Natural killer cell treated with Interleukin-12 subunit alpha and Interleukin-12 subunit beta and Interleukin-15 and Interleukin-18, amount 100 ng/mL, for 72 hours (primary cell): ENCODE measurements around the gene PDE1A. TPM values are rescaled to one million over a fixed set of nuclear protein-coding genes. Genes with fewer than 3 reads are reported as not detected.

ENCODE experiments used
- ATAC-seq, 2 donors: fragments of 150-1000 bp; cut with Tn5 transposase in 1 of 2; sonication (Bioruptor Pico), chemical (Tn5 transposase) in 1 of 2; 2 replicates each; pipeline ENCODE4 v1.10.0; 2021
- DNase-seq: peaks from one replicate; pipeline ENCODE4 v3.0.0; 2022; ENCODE audit warnings: low spot score
- H3K27ac Mint-ChIP-seq, 2 donors: 1 replicate in 1 of 2; 2 replicates in 1 of 2; pipeline ENCODE4 v1.8.0; 2022; ENCODE audit warnings: mixed read lengths in 2 of 2, mild to moderate bottlenecking in 1 of 2, moderate library complexity in 1 of 2
- H3K27me3 Mint-ChIP-seq, 2 donors: 1 replicate in 1 of 2; 2 replicates in 1 of 2; pipeline ENCODE4 v1.8.0; 2022; ENCODE audit warnings: mixed read lengths in 2 of 2
- H3K36me3 Mint-ChIP-seq: one replicate; pipeline ENCODE4 v1.8.0; 2022; ENCODE audit warnings: mixed read lengths
- H3K4me1 Mint-ChIP-seq, 2 donors: 1 replicate in 1 of 2; 2 replicates in 1 of 2; pipeline ENCODE4 v1.8.0; 2022; ENCODE audit warnings: low read depth in 2 of 2, mixed read lengths in 2 of 2, mild to moderate bottlenecking in 1 of 2
- H3K4me3 Mint-ChIP-seq: one replicate; pipeline ENCODE4 v1.8.0; 2022; ENCODE audit warnings: mixed read lengths
- H3K9me3 Mint-ChIP-seq: 2 replicates; pipeline ENCODE4 v1.8.0; 2022; ENCODE audit warnings: mixed read lengths
- total RNA-seq, 2 donors: library from RNA; stranded (reverse); gene quantifications; one replicate each; pipeline ENCODE4 v1.2.3, GENCODE V29; 2022

Gene PDE1A
- total RNA-seq, 2 donors from 2014 or later, result not detected

GRCh38 chr2:182261860-182262387 lies 164.9 kb downstream of the PDE1A start:
- no peak overlapping the region for H3K27ac Mint-ChIP-seq
- no peak for ATAC-seq
- no peaks in the 10 kb centered on the region for H3K36me3 Mint-ChIP-seq

DNA sequence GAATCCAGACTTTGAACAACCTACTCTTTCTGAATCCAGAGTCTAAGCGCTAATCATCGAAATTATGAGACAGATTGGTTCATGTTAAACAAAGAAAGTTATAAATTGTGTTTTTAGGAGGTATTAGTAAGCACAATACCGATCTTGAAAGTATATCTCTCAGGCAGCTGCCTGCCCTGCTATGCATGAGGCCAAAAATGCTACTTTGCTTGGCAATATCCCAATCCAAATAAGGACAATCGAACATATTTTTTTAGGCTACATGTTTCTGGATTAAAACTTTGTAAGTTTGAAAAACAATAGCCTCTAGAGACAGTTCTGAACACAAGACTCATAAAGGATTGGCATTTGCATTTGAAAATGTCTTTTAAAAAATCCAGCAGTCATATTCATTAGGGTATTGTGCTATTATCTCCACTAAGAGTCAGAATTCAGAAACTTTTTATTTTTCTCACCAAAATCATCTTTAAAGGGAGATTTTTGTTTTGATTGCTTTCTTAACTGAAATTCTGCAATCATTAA lies 167.1 kb downstream of the PDE1A start:
- H3K36me3 Mint-ChIP-seq, result no peaks in the 10 kb centered on the region
- H3K27ac Mint-ChIP-seq, result no peak overlapping the region
- no peak overlapping the region for H3K4me3 Mint-ChIP-seq
- no peak for ATAC-seq
- H3K27me3 Mint-ChIP-seq, result no peaks in the 10 kb centered on the region
- no peaks in the 10 kb centered on the region for H3K9me3 Mint-ChIP-seq
- DNase-seq, result no peak
- no peaks in the 10 kb centered on the region for H3K4me1 Mint-ChIP-seq

More at GRCh38 chr2:182261860-182262387, 164.9 kb downstream of the PDE1A start:
- Mint-ChIP-seq H3K9me3 (no peaks in the 10 kb centered on the region), H3K27me3 (no peaks in the 10 kb centered on the region), H3K4me3 (no peak overlapping the region), H3K4me1 (no peaks in the 10 kb centered on the region)
- no peak for DNase-seq

DNA sequence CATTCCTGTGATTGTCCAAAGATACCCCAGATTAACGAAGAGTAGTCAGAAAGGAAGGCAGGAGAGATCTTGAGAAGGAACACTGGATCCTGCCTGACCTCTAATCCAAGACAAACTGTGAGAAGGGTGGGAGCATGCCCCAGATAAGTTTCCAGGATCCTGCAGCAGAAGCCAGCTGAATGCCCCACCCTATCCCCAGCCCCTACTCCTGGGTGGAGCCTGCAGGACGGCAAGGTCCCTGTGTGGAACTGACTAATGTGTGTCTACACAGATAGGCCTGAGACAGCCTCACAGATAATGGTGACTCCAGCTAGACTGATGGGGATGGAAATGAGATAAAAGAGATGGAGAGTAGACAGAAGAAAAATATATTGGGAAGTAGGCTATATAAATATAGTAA lies 174.3 kb downstream of the PDE1A start:
- Mint-ChIP-seq H3K36me3 (no peaks in the 10 kb centered on the region), H3K27me3 (no peaks in the 10 kb centered on the region), H3K4me1 (no peaks in the 10 kb centered on the region), H3K4me3 (no peak overlapping the region), H3K9me3 (peaks cover 5% of the 10 kb centered on the region), H3K27ac (no peak overlapping the region)
- no peak for ATAC-seq
- DNase-seq, result no peak

DNA sequence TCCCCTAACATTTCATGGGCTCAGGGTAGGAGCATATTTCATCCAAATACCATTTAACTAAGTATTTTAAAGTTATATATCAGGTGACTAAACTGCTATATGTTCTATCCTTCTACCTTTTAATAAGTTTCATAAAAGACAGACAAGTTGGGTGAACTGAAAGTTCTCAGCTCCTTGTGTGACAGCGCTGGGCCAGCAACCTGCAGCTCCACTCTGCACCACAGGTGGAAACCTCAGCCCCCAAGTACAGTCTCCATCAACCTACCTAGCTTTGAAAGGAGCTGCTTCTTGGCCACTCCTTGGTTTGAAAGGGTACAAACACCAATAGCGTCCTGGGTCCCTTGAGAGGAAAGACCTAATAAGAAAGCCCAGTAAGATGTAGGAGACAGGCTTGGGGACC lies 177.9 kb downstream of the PDE1A start:
- no peak overlapping the region for H3K4me3 Mint-ChIP-seq
- peaks cover 5% of the 10 kb centered on the region for H3K9me3 Mint-ChIP-seq
- H3K4me1 Mint-ChIP-seq, result no peaks in the 10 kb centered on the region
- ATAC-seq, result no peak
- H3K27me3 Mint-ChIP-seq, result no peaks in the 10 kb centered on the region
- no peak for DNase-seq
- H3K36me3 Mint-ChIP-seq, result no peaks in the 10 kb centered on the region
- H3K27ac Mint-ChIP-seq, result no peak overlapping the region

GRCh38 chr2:182248362-182248761 lies 178.5 kb downstream of the PDE1A start:
- Mint-ChIP-seq H3K27ac (no peak overlapping the region), H3K36me3 (no peaks in the 10 kb centered on the region), H3K9me3 (peaks cover 5% of the 10 kb centered on the region), H3K4me1 (no peaks in the 10 kb centered on the region), H3K27me3 (no peaks in the 10 kb centered on the region), H3K4me3 (no peak overlapping the region)
- no peak for ATAC-seq
- no peak for DNase-seq

GRCh38 chr2:182247831-182248230 lies 179.0 kb downstream of the PDE1A start:
- H3K27me3 Mint-ChIP-seq, result no peaks in the 10 kb centered on the region
- H3K4me3 Mint-ChIP-seq, result no peak overlapping the region
- H3K27ac Mint-ChIP-seq, result no peak overlapping the region
- no peaks in the 10 kb centered on the region for H3K4me1 Mint-ChIP-seq
- peaks cover 5% of the 10 kb centered on the region for H3K9me3 Mint-ChIP-seq
- no peaks in the 10 kb centered on the region for H3K36me3 Mint-ChIP-seq
- ATAC-seq (no peak), DNase-seq (no peak)

DNA sequence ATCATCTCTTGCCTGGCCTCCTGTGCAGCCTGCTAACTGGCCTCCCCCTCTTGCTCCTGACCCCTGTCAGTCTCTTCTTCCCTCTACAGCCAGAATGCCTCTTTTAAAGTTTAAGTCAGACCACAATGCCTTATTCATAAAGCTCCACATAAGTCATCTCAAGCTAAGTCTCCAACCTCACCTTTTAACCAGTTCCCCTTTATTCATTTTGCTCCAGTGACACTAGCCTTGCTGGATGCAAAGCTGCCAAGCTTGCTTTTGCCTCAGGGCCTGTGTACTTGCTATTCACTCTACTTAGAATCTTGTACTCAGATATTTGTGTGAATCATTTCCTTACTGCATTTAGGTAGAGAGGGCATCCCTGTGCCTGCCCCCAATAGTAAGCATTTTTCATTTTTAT lies 180.9 kb downstream of the PDE1A start:
- ATAC-seq (no peak), DNase-seq (no peak)
- H3K4me3 Mint-ChIP-seq, result no peak overlapping the region
- no peaks in the 10 kb centered on the region for H3K36me3 Mint-ChIP-seq
- no peaks in the 10 kb centered on the region for H3K27me3 Mint-ChIP-seq
- H3K4me1 Mint-ChIP-seq, result no peaks in the 10 kb centered on the region
- no peak overlapping the region for H3K27ac Mint-ChIP-seq
- no peaks in the 10 kb centered on the region for H3K9me3 Mint-ChIP-seq

DNA sequence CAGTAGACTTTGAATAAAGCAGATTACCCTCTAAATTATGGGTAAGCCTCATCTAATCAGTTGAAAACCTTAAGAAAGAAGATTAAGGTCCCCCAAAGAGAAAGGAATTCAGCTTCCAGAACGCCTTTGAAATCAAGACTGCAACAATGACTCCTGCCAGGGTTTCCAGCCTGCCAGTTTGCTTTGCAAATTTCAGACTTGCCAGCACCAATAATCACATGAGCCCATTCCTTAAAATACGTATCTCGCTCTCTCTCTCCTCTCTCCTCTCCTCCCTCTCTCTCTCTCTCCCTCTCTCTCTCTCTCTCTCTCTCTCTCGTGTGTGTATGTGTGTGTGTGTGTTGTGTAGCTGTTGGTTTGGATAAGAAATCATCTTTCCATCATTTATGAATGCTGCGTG lies 184.2 kb downstream of the PDE1A start:
- Mint-ChIP-seq H3K4me3 (no peak overlapping the region), H3K4me1 (no peaks in the 10 kb centered on the region), H3K27ac (no peak overlapping the region), H3K36me3 (no peaks in the 10 kb centered on the region), H3K9me3 (peaks cover 3% of the 10 kb centered on the region), H3K27me3 (no peaks in the 10 kb centered on the region)
- ATAC-seq, result no peak
- DNase-seq, result no peak

DNA sequence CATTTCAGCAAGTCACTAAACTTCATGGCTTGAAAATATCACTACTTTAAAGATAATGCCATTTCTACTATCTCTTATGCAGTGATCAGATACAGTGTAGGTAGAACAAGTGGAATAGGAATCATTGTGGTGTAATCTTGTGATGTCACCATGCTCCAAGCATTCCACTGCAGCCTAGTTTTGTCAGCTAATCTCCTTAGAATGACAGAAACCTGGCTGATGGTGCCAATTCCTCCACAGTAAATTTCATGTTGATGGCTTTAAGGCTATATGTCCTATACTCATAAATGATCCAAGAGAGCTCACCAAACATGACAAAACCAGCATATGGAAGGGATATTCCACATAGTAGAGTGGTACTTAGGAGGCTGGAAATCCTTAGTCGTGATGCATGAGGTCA lies 184.9 kb downstream of the PDE1A start:
- Mint-ChIP-seq H3K27me3 (no peaks in the 10 kb centered on the region), H3K27ac (no peak overlapping the region), H3K4me3 (no peak overlapping the region), H3K9me3 (peaks cover 3% of the 10 kb centered on the region), H3K4me1 (no peaks in the 10 kb centered on the region), H3K36me3 (no peaks in the 10 kb centered on the region)
- DNase-seq (no peak), ATAC-seq (no peak)

- no peak overlapping the region for H3K4me3 Mint-ChIP-seq
- peaks cover 3% of the 10 kb centered on the region for H3K9me3 Mint-ChIP-seq
- no peak for ATAC-seq
- no peaks in the 10 kb centered on the region for H3K36me3 Mint-ChIP-seq
- DNase-seq, result no peak
- H3K4me1 Mint-ChIP-seq, result no peaks in the 10 kb centered on the region
- no peaks in the 10 kb centered on the region for H3K27me3 Mint-ChIP-seq
- H3K27ac Mint-ChIP-seq, result no peak overlapping the region
Observed at GRCh38 chr2:182240862-182241371, 185.9 kb downstream of the PDE1A start.

DNA sequence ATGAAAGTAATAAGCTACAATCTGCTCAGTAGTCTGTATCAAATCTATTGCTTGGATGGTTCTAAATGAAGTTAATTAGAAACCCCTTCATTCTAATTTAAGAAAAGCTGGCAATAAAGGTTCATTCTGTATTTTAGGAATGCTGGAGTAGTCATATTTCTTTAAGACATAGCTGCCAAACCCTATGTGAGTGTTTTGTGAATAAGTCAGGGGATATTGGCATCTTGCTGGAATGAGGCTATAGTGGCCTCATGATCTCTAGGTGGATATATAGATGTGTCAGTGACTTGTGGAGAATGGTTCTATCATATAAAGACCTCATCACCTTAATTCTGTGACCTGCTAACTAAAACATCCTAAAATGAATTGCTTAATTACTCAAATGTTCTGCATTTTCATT lies 196.3 kb downstream of the PDE1A start:
- no peaks in the 10 kb centered on the region for H3K27me3 Mint-ChIP-seq
- DNase-seq, result no peak
- H3K27ac Mint-ChIP-seq, result no peak overlapping the region
- no peaks in the 10 kb centered on the region for H3K36me3 Mint-ChIP-seq
- no peaks in the 10 kb centered on the region for H3K4me1 Mint-ChIP-seq
- no peak for ATAC-seq
- no peak overlapping the region for H3K4me3 Mint-ChIP-seq
- H3K9me3 Mint-ChIP-seq, result no peaks in the 10 kb centered on the region

DNA sequence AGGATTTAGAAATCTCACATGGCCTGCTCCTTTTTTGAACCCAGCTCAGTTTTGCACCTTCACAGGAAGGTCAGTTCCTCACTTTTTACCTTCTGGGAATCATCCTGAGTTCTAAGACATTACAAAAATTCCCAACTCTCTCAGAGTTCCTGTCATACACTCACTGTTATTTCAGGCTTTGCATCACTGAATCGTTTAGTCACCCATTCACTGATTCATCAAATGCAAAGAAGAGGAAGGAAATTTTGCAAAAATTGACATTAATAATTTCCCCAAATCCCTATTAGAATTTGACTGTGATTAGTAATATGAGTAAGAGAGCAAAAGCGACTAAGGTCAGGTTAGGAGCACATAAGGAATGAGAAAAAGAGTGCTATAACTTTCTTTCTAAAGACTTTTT lies 197.5 kb downstream of the PDE1A start:
- DNase-seq (no peak), ATAC-seq (no peak)
- Mint-ChIP-seq H3K27ac (no peak overlapping the region), H3K4me1 (no peaks in the 10 kb centered on the region), H3K9me3 (no peaks in the 10 kb centered on the region), H3K36me3 (no peaks in the 10 kb centered on the region), H3K4me3 (no peak overlapping the region), H3K27me3 (no peaks in the 10 kb centered on the region)

DNA sequence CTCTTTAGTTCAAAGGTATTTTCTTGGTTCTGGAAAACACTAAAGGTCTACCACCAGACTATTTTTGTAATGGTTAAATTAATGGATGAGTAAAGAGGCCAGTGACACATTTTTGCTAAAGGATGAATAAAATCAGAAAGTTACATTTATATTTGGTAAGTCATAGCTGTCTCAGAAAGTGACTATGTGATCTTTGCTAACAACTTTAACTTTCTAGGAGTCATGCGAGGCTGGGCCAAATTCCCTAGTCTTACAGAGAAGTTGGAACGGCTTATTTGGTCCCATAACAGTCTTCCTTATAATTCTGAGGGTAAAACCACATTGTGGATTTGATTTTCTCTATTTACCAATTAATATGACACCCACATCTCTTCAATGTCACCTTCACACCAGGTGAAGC lies 198.1 kb downstream of the PDE1A start:
- Mint-ChIP-seq H3K27me3 (no peaks in the 10 kb centered on the region), H3K9me3 (no peaks in the 10 kb centered on the region)

DNA sequence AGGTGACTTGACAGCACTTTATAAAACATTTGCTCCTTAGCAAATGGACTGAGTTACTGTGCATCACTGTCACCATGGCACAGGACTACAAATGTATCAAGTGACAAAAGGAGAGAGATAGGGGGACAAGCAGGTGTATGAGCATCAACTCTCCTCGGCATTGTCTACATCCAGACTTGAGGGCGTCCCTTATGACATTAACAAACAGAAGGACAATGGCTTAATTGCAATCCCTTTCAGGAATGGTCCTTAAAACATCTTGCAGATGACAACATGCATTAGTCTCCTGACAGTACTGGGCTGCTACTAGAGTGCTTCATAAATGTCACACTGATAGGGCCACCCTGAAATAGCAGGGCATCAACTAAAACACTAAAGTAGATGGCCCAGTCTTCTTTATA lies 198.8 kb downstream of the PDE1A start:
- DNase-seq (no peak), ATAC-seq (no peak)
- Mint-ChIP-seq H3K27ac (no peak overlapping the region), H3K36me3 (no peaks in the 10 kb centered on the region), H3K9me3 (no peaks in the 10 kb centered on the region), H3K4me3 (no peak overlapping the region), H3K27me3 (no peaks in the 10 kb centered on the region), H3K4me1 (no peaks in the 10 kb centered on the region)

More for the DNA sequence above, 198.1 kb downstream of the PDE1A start:
- DNase-seq (no peak), ATAC-seq (no peak)
- no peak overlapping the region for H3K4me3 Mint-ChIP-seq
- no peaks in the 10 kb centered on the region for H3K36me3 Mint-ChIP-seq
- H3K4me1 Mint-ChIP-seq, result no peaks in the 10 kb centered on the region
- H3K27ac Mint-ChIP-seq, result no peak overlapping the region

GRCh38 chr2:182226807-182227206 lies 200.0 kb downstream of the PDE1A start:
- Mint-ChIP-seq H3K27me3 (no peaks in the 10 kb centered on the region), H3K4me1 (no peaks in the 10 kb centered on the region), H3K27ac (no peak overlapping the region), H3K4me3 (no peak overlapping the region), H3K9me3 (no peaks in the 10 kb centered on the region), H3K36me3 (no peaks in the 10 kb centered on the region)
- ATAC-seq (no peak), DNase-seq (no peak)
